ENCODE data around the gene CTXN3. TPM values are rescaled to one million over a fixed set of nuclear protein-coding genes. Genes with fewer than 3 reads are reported as not detected.

Gene CTXN3
- total RNA-seq, 1 experiment from 2014 or later, result not detected

DNA sequence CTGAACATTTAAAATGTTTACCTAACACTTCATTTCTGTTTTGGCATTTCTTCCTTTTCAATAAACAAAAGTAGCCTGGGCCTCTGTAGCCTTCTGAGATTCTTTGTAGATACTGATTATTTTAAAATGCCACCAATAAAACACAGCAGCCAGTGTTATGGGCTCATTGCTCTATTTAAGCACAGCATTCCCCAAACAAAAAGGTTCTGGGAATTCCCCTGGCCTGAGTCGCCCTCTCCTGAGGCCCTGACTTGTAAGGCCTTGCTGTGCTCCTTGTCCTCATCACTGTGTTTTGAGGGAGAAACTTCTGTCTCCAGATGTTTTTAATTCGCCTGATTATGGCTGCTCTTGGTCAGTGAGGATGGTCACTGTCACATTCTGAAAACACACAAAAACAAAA, 33.0 kb upstream of the CTXN3 start:
- no peaks in the 10 kb centered on the region for H3K9me3 ChIP-seq (ENCODE audit: control insufficient read depth, insufficient read depth, low read depth, low read length)
- no TSS peak for BruUV-seq (replicated peaks)
- H3K4me3 ChIP-seq (ENCODE audit: low read depth in 2 of 2, low read length in 2 of 2), result no peak overlapping the region
- H3K27ac ChIP-seq (ENCODE audit: low read length), result no peak overlapping the region
- ChIA-PET POLR2A (no interaction called here), CTCF (no interaction called here)
- no peaks in the 10 kb centered on the region for H3K36me3 ChIP-seq (ENCODE audit: control insufficient read depth, insufficient read depth, low read length)
- ATAC-seq, result no peak
- no peak for DNase-seq (ENCODE audit: low read depth, low spot score)
- TF ChIP-seq POLR2AphosphoS5 (IDR thresholded peaks at IDR 0.05; ENCODE audit: low read depth, low read length) (no peak), SIN3A (IDR thresholded peaks at IDR 0.05; ENCODE audit: borderline replicate concordance, insufficient read depth, low read depth, low read length) (no peak), TCF7L2 (IDR thresholded peaks at IDR 0.05; ENCODE audit: low read depth, low read length) (no peak)
- TF ChIP-seq, protein P1, sequence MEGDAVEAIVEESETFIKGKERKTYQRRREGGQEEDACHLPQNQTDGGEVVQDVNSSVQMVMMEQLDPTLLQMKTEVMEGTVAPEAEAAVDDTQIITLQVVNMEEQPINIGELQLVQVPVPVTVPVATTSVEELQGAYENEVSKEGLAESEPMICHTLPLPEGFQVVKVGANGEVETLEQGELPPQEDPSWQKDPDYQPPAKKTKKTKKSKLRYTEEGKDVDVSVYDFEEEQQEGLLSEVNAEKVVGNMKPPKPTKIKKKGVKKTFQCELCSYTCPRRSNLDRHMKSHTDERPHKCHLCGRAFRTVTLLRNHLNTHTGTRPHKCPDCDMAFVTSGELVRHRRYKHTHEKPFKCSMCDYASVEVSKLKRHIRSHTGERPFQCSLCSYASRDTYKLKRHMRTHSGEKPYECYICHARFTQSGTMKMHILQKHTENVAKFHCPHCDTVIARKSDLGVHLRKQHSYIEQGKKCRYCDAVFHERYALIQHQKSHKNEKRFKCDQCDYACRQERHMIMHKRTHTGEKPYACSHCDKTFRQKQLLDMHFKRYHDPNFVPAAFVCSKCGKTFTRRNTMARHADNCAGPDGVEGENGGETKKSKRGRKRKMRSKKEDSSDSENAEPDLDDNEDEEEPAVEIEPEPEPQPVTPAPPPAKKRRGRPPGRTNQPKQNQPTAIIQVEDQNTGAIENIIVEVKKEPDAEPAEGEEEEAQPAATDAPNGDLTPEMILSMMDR (IDR thresholded peaks at IDR 0.05), result no peak
- TF ChIP-seq, protein P2, sequence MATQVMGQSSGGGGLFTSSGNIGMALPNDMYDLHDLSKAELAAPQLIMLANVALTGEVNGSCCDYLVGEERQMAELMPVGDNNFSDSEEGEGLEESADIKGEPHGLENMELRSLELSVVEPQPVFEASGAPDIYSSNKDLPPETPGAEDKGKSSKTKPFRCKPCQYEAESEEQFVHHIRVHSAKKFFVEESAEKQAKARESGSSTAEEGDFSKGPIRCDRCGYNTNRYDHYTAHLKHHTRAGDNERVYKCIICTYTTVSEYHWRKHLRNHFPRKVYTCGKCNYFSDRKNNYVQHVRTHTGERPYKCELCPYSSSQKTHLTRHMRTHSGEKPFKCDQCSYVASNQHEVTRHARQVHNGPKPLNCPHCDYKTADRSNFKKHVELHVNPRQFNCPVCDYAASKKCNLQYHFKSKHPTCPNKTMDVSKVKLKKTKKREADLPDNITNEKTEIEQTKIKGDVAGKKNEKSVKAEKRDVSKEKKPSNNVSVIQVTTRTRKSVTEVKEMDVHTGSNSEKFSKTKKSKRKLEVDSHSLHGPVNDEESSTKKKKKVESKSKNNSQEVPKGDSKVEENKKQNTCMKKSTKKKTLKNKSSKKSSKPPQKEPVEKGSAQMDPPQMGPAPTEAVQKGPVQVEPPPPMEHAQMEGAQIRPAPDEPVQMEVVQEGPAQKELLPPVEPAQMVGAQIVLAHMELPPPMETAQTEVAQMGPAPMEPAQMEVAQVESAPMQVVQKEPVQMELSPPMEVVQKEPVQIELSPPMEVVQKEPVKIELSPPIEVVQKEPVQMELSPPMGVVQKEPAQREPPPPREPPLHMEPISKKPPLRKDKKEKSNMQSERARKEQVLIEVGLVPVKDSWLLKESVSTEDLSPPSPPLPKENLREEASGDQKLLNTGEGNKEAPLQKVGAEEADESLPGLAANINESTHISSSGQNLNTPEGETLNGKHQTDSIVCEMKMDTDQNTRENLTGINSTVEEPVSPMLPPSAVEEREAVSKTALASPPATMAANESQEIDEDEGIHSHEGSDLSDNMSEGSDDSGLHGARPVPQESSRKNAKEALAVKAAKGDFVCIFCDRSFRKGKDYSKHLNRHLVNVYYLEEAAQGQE (IDR thresholded peaks at IDR 0.05; ENCODE audit: insufficient read depth in 1 of 2, low read depth in 2 of 2, low read length in 1 of 2), result no peak
- in situ Hi-C loops (cut with HindIII; ENCODE audit: low pct_unique_long_range_greater_than_20kb, low sequenced_read_pairs) (no loop called here), intact Hi-C loops (cut with micrococcal nuclease; ENCODE audit: unreplicated experiment) (no loop called here)
- no peaks in the 10 kb centered on the region for H3K27me3 ChIP-seq (ENCODE audit: control insufficient read depth, insufficient read depth, low read length)
- no peaks in the 10 kb centered on the region for H3K4me1 ChIP-seq (ENCODE audit: control insufficient read depth, insufficient read depth, low read length)

DNA sequence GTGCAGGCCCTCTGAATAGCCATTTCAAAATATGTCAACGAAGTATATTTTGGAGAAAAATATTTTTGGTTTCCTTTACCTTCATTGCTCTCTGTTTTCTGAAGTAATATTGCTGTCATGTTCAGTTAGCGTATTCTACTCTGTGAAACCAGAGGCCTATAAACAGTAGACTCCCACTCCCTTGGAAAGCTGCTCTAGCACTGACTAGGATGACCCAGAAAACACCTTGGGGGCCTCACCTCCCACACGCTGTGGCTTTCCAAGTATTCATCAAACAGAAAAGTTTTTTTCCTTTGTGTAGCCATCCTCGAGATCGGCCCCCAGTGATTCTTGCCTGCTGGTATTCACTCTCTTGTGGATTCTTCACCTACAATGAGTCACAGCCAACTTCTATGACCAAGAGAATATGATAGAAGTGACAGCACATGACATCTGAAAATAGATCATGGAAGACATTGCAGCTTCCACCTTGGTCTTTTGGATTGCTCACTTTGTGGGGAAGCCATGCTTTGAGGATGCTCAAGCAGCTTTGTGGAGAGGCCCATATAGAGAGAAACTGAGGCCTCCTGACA, 28.9 kb upstream of the CTXN3 start:
- CTCF ChIA-PET, result no interaction called here
- intact Hi-C loops (cut with micrococcal nuclease; ENCODE audit: unreplicated experiment), result no loop called here

More for the DNA sequence above, 28.9 kb upstream of the CTXN3 start:
- in situ Hi-C loops (cut with HindIII; ENCODE audit: low pct_unique_long_range_greater_than_20kb, low sequenced_read_pairs), result no loop called here
- Histone ChIP-seq H3K27me3 (ENCODE audit: control insufficient read depth, insufficient read depth, low read length) (no peaks in the 10 kb centered on the region), H3K4me3 (ENCODE audit: low read depth in 2 of 2, low read length in 2 of 2) (no peak overlapping the region), H3K36me3 (ENCODE audit: control insufficient read depth, insufficient read depth, low read length) (no peaks in the 10 kb centered on the region), H3K4me1 (ENCODE audit: control insufficient read depth, insufficient read depth, low read length) (no peaks in the 10 kb centered on the region), H3K9me3 (ENCODE audit: control insufficient read depth, insufficient read depth, low read depth, low read length) (no peaks in the 10 kb centered on the region), H3K27ac (ENCODE audit: low read length) (no peak overlapping the region)
- BruUV-seq (replicated peaks), result no TSS peak
- no peak for DNase-seq (ENCODE audit: low read depth, low spot score)
- POLR2A ChIA-PET, result no interaction called here
- no peak for ATAC-seq
- TF ChIP-seq SIN3A (IDR thresholded peaks at IDR 0.05; ENCODE audit: borderline replicate concordance, insufficient read depth, low read depth, low read length) (no peak), TCF7L2 (IDR thresholded peaks at IDR 0.05; ENCODE audit: low read depth, low read length) (no peak), POLR2AphosphoS5 (IDR thresholded peaks at IDR 0.05; ENCODE audit: low read depth, low read length) (no peak)
- TF ChIP-seq, protein P2 (IDR thresholded peaks at IDR 0.05; ENCODE audit: insufficient read depth in 1 of 2, low read depth in 2 of 2, low read length in 1 of 2), result no peak
- TF ChIP-seq, protein P1 (IDR thresholded peaks at IDR 0.05), result no peak

Data from Panc1 (cell line).